NCI-H345 treated with DMSO at 0.1 percent for 48 hours (cell line): Measurements from ENCODE around the gene ABHD6.
"Not testable (repeated sequence)": the region's sequence is repeated elsewhere in the genome, so short reads cannot be mapped to it uniquely, and the experiment has no call there.

Experiments
- DNase-seq: peaks from one replicate; lab custom pipeline; 2025; ENCODE audit not compliant: unreplicated experiment; lab: John Stamatoyannopoulos, UW

Gene ABHD6

DNA sequence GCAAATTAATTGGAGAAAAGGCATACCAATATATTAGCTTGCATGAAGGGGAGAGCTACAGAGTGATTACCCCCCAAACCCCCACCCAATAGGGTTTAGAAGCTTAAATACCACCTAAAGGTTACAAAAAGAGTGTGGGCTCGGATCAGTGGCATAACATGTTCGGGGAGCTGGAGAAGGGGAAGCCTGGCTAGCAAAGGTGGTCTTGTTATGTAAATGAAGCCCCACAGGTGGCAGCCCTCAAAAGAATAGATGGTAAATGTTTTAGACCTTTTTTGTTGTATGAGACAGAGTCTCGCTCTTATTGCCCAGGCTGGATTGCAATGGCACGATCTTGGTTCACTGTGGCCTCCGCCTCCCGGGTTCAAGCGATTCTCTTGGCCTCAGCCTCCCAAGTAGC, 84.2 kb downstream of the ABHD6 start:
- no peak for DNase-seq

DNA sequence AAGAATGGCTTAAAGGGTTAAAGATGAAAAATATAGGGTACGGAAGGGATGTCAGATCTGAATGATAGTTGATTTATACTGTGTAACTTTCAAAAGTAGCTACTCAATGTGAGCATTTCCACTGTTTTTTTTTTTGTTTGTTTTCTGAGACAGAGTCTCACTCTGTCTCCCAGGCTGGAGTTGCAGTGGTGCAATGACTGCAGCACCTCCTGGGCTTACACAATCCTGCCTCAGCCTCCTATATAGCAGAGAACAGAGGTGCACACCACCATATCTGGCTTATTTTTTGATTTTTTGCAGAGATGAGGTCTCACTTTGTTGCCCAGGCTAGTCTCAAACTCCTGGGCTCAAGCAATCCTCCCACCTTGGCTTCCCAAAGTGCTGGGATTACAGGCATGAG, 85.2 kb downstream of the ABHD6 start:
- DNase-seq = no peak

- DNase-seq = no peak
Observed at GRCh38 chr3:58323529-58324390, 86.2 kb downstream of the ABHD6 start.

DNA sequence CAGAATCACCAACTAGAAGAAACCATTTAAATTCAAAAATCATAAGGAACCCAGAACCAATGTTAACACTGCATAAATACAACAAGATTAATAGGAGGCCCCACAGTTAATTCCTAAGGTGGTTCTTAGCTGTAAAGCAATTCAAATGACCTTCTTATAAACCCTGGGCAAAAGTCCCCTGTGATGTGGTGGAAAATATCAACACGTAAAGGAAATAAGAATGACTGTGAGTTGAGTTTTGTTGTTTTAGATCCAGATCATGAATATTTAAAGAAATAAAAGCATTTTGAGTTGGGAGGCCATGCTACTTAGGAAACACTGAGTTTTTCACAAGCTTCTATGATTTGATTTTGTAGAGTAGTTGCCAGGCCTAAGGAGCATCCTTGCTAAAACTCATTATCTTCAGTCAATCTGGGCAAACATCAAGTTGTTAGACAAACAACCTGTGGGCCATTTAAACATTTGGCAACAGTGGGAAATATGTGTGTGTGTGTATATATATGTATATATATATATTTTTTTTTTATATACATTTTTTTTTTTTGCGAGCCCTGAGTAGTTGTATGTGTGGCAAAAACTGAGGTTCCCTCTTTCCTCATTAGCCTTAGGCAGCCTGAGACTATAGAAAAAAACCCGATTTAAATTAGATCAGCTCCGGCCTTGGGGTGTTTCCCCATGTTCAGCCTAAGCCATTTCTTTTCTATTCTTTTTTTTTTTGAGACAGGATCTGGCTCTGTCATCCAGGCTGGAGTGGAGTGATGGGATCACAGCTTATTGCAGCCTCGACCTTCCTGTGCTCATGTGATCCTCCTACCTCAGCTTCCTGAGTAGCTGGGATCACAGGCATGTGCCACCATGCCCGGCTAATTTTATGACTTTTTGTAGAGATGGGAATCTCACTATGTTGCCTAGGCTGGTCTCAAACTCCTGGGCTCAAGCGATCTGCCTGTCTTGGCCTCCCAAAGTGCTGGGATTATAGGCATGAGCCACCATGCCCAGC, 87.1 kb downstream of the ABHD6 start:
- DNase-seq = no peak

DNA sequence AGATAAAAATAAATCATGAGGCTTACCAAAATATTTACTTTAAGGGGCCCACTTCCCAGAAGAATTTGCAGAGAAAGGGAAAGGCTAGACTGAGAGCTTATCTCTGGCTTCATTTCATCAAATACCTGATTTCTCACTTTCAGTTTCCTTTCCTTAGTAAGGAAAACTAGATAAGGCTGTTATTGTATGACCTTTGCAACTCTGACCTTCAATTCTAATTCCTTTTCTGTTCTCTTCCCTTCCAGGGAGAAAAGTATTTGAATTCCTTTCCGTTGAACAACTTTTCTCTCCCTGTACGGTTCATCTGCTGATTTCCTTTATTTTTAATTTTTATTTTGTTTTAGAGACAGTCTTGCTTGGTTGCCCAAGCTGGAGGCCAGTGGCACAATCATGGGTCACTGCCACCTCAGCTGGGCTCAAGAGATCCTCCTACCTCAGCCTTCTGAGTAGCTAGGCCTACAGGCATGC, 88.0 kb downstream of the ABHD6 start:
- no peak for DNase-seq

GRCh38 chr3:58326267-58326900, 88.8 kb downstream of the ABHD6 start:
- no peak for DNase-seq

DNA sequence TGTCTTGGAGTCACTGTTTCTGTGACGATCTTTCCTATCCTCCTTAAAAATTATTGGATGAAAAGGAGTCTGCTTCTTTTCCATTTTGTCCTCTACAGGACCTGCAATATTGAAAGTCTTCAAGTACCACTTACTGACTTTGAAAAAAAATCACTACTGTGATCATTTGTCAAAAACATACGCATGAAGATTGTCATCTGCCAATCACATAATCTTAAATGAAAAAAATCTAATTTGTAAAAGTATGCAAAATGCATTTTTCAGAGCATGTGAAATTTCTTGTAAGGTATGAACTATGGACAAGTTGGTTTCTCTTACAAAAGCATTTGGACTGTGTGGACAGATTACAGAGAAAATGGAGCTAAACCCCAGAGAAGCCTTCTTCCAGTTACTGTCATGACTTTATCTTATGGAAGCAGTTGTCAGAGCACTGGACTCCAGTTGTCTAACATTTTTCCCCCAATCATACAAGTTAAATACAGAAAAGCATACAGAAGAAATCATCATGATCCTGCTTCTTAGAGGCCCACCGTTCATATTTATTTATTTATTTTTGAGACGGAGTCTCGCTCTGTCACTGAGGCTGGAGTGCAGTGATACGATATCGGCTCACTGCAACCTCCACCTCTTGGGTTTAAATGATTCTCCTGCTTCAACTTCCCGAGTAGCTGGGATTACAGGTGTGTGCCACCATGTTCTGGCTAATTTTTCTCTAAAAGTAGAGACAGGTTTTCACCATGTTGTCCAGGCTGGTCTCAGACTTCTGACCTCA, 91.7 kb downstream of the ABHD6 start:
- no peak for DNase-seq

DNA sequence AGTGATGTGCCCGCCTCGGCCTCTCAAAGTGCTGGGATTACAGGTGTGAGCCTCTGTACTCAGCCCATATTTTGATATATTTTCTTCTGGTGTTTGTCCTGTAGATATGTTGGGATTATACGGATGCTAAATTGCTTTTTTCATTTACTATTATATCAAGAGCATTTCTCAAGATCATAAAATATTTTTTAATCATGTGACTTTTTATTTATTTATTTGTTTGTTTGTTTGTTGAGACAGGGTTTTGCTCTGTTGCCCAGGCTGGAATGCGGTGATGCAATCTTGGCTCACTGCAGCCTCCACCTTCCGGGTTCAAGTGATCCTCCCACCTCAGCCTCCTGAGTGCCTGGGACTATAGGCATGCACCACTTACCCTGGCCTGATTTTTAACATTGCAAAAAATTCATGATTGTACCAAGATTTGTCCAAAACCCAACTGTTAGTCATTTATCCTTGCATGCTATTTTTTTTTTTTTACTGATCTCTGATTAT, 92.4 kb downstream of the ABHD6 start:
- no peak for DNase-seq

DNA sequence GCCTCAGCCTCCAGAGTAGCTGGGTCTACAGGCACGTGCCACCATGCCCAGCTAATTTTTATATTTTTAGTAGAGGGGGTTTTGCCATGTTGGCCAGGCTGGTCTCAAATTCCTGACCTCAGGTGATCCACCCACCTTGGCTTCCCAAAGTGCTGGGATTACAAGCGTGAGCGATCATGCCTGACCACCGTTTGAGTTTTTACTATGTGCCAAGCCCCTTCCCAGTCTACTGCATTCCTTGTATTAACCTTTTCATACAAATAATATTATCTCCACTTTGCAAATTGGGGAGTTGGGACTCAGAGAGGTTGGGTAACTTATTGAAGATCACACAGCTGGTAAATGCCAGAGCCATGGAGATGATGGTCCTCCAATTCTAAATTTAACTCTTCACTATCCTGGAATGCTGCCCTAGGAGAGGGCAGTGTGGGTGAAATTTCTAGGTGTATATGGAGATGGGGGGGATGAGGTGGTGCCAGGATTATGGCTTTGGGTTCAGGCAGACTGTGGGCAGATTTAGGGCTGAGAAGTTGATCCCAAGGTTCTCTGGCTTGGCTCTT, 94.1 kb downstream of the ABHD6 start:
- no peak for DNase-seq

DNA sequence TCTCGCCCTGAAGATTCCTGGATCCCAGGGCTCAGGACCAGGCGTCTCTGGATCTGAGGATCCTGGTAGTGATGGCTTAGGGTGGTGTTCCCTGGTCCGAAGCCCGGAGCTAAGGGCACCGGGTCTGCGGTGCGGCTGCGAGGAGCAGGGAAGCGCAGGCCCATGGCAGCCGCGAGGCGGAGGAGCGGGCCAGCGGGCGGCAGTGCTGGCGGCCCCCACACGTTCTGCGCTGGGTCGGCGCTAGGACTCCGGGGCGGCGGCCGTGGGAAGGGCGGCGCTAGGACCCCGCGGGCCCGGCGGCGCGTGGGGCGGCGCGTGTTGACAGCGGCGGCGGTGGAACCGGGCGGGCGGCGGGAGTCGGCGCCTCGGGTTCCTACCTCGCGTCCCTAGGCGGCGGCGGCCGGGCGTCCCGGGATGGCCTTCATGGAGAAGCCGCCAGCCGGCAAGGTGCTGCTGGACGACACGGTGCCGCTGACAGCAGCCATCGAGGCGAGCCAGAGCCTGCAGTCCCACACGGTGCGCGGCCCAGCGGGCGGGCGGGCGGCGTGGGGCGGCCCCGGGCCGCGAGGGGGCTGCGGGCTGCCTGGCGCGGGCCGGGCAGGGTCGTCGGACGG, 95.1 kb downstream of the ABHD6 start, which contains the start of gene PXK:
TSS of gene PXK (plus strand) at position 318 of the 614 bp plus-strand sequence. CDS start at position 415, 97 bp downstream.
- no peak for DNase-seq

DNA sequence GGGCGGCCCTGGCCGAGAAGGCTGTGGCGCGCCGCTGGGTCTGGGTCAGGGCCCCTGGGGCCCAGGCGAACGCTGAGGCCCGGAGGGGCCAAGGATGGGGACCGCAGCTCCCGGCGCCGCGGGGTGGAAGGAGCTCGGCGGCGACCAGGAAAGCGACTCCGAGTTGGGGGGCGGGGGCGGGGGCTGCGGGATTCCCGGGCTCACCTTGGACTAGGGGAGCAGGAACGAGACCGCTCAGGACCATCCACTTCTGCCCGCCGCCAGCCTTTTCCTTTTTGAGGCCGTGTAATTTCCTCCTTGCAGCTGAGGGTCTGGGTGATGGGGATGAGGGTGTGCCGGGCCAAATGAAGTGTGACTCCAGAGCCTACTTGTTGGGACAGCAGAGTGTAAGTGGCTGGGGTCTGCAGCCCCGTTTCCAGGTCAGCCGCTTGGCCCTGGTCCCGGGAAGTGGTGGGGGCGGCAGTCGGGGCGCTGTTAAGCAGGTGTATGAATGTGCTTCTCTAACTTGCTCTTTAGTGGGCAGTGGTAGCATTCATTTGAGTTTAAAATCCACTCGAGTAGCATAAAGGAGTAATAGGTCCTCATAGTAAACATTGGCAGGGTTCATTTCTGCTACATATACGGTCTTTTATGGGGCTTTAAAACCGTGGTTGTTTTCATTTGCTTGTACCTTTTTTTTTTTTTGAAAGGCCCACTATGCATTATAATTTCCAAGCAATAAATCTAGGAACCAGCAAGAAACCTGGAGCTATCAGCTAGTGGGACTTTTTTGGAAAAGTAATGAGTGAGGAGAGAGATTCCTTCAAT, 95.8 kb downstream of the ABHD6 start:
- DNase-seq = no peak

- no peak for DNase-seq
Observed at GRCh38 chr3:58334013-58334321, 96.4 kb downstream of the ABHD6 start.

GRCh38 chr3:58334506-58334884, 96.9 kb downstream of the ABHD6 start:
- DNase-seq = no peak

GRCh38 chr3:58335652-58335947, 98.0 kb downstream of the ABHD6 start:
- DNase-seq = no peak

DNA sequence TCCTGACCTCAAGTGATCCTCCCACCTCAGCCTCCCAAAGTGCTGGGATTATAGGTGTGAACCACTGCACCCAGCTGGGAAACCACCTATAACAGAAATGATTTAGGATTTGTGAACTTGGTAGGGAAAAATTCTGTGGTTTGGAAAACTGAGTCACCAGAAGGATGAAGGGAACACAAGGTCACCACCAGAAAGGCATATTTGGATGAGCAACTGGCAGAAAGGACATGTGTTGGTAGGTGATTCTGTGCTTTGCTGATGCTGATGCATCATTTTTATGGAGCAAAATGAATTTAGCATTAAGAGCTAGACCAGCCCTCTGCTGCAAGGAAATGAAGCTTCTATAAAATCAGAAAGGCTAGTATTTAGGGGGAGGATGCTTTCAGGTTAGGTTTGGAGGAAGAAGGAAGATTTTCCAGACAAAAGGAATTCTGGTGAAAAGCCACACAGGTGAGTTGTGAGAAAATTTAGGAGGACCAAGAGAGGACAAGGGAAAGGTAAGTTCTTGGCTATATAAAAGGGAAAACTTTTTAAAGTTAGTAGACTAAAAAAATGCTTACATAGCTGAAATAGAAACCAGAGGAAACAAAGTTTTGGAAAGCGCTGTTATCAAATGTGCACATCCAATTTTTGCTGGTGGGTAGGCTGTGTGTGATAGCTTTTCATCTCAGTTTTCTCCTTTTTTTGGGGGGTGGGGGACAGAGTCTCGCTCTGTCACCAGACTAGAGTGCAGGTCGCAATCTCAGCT, 98.7 kb downstream of the ABHD6 start:
- DNase-seq = no peak

DNA sequence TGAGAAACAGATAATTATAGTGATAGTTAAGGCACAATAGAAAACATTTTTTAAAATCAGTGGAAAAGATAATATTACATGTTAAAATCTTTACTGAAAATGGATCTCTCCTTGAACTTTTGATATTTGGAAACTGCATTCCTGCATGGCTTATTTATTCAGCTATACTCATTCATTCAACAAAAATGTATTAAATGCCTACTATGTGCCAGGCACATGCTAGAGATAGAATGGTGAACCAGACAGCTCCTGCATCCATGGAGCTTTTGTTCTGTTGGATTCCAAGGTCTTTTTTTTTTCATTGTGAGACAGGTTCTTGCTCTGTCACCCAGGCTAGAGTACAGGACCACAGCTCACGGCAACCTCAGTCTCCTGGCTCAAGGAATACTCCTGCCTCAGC, 99.6 kb downstream of the ABHD6 start:
- no peak for DNase-seq

- DNase-seq = not testable (repeated sequence)
Observed at GRCh38 chr3:58339146-58339545, 101.6 kb downstream of the ABHD6 start.

GRCh38 chr3:58340594-58341244, 103.1 kb downstream of the ABHD6 start:
- no peak for DNase-seq
